ENCODE data around the gene SNAPIN. TPM values are rescaled to one million over a fixed set of nuclear protein-coding genes. Genes with fewer than 3 reads are reported as not detected.

SNAPIN gene
- total RNA-seq, 3 donors from 2014 or later = 22.6 to 33.7 (median 25.4) TPM

DNA sequence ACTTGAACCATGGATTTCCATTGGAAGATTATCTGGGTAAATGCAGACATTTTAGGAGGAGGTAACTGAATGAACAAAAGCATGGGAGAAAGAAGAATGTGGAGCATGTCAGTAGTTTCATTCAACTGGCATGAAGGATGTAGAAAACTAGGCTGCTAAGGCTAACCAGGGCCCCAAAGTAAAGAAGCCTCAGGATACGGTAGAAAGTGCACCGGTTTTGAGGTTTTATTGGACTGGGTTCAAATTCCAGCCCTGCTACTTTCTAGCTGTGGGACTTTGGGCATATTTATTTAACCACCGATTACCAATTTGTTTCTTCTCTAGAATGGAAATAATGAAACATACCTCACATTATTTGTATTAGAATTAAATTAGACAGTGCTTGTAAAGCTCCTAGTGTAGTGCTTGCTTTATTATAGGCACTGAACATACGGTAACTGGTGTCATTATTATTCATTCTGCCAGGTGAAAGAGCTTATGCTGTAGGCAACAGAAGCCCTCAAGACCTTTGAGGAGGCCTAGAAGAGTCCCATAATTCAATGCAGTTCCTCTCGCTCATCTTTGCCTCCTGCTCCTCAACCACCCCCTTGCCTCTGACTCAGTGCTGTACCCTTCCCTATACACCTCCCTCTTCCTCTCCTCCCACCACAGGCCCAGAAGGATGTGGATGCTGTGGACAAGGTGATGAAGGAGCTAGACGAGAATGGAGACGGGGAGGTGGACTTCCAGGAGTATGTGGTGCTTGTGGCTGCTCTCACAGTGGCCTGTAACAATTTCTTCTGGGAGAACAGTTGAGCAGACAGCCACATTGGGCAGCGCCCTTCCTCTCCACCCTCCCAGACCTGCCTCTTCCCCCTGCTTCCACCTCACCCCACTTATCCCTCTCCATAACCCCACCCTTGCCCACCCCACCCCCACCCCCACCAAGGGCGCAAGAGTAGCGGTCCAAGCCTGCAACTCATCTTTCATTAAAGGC, 27.2 kb upstream of the SNAPIN start:
- no peak for TF ChIP-seq CTCF (IDR thresholded peaks at IDR 0.05)
- H3K4me3 ChIP-seq = no peak overlapping the region
- no peaks in the 10 kb centered on the region for H3K9me3 ChIP-seq
- intact Hi-C loops (cut with DNase I, micrococcal nuclease) = no loop called here
- H3K4me1 ChIP-seq (ENCODE audit: low read depth) = peaks cover 20% of the 10 kb centered on the region
- ATAC-seq = no peak
- H3K36me3 ChIP-seq (ENCODE audit: low read depth) = no peaks in the 10 kb centered on the region
- DNase-seq = no peak

GRCh38 chr1:153633161-153633753, 25.2 kb upstream of the SNAPIN start:
- DNase-seq = no peak
- Histone ChIP-seq H3K4me1 (ENCODE audit: low read depth) (peaks cover 18% of the 10 kb centered on the region), H3K4me3 (peak overlapping the region; percentile 78), H3K9me3 (no peaks in the 10 kb centered on the region), H3K36me3 (ENCODE audit: low read depth) (peaks cover 9% of the 10 kb centered on the region)
- intact Hi-C loops (cut with DNase I, micrococcal nuclease) = no loop called here
- ATAC-seq = peak; percentile 13
- no peak for TF ChIP-seq CTCF (IDR thresholded peaks at IDR 0.05)

GRCh38 chr1:153633754-153634665, 24.5 kb upstream of the SNAPIN start, which contains the start of gene CHTOP:
Gene CHTOP, plus strand, starts transcription at chr1:153634066. Its CDS starts 2,523 bp downstream, at chr1:153636589.
- peaks cover 18% of the 10 kb centered on the region for H3K4me1 ChIP-seq (ENCODE audit: low read depth)
- H3K4me3 ChIP-seq = peak within 1 kb of the TSS; percentile 78
- ATAC-seq (peak; percentile 95), DNase-seq (peak; percentile 98 to 99 (median 99))
- intact Hi-C loops (cut with DNase I, micrococcal nuclease) = no loop called here
- H3K9me3 ChIP-seq = no peaks in the 10 kb centered on the region
- TF ChIP-seq CTCF (IDR thresholded peaks at IDR 0.05) = no peak
- H3K36me3 ChIP-seq (ENCODE audit: low read depth) = peaks cover 9% of the 10 kb centered on the region

- ATAC-seq (no peak), DNase-seq (no peak)
- H3K36me3 ChIP-seq (ENCODE audit: low read depth) = peaks cover 9% of the 10 kb centered on the region
- H3K4me3 ChIP-seq = no peak overlapping the region
- H3K4me1 ChIP-seq (ENCODE audit: low read depth) = peaks cover 16% of the 10 kb centered on the region
- no peaks in the 10 kb centered on the region for H3K9me3 ChIP-seq
- no peak for TF ChIP-seq CTCF (IDR thresholded peaks at IDR 0.05)
- intact Hi-C loops (cut with DNase I, micrococcal nuclease) = no loop called here
Observed at GRCh38 chr1:153635872-153636271, 22.6 kb upstream of the SNAPIN start.

DNA sequence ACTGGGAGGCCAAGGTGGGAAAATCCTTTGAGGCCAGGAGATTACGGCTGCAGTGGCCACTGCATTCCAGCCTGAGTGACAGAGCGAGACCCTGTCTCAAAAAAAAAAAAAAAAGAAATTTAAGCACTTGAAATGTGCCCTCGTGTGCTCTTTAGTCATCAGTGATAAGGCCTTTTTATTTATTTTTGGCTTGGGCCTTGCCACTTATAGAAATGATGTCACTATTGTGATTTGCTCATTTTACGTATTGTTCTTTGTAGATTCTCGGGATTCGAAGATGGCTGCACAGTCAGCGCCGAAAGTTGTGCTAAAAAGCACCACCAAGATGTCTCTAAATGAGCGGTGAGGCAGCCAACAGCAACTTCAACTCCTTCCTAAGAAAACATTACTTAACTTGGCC, 22.2 kb upstream of the SNAPIN start:
- peaks cover 13% of the 10 kb centered on the region for H3K36me3 ChIP-seq (ENCODE audit: low read depth)
- ATAC-seq (no peak), DNase-seq (no peak)
- H3K4me3 ChIP-seq = no peak overlapping the region
- intact Hi-C loops (cut with DNase I, micrococcal nuclease) = no loop called here
- H3K4me1 ChIP-seq (ENCODE audit: low read depth) = peaks cover 12% of the 10 kb centered on the region
- H3K9me3 ChIP-seq = no peaks in the 10 kb centered on the region
- no peak for TF ChIP-seq CTCF (IDR thresholded peaks at IDR 0.05)

Data from mucosa of descending colon (tissue), 3 donors.